ENCODE results near the gene PMF1.

Gene PMF1

DNA sequence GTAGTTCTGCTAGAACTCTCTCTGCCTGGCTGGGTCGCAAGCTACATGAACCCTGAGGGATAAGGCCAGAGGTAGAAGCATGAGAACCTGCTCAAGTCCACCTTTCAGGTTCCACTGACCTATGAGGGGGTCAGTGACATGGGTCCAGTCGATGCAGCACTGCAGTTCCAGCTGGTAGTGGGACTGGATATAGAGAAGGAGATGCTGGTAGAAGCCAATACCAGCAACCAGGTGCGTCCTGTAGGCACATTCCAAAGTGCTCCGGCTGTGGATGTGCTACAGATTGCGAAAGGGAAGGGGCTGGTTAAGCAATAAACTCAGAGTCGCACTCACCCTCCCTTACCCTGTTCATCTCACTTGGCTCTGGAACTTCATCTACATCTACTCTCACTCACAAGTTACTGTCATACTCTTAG, 64.2 kb downstream of the PMF1 start:
- Histone ChIP-seq H3K4me1 (ENCODE audit: control insufficient read depth in 1 of 2, insufficient read depth in 2 of 2, low read length in 2 of 2) (peaks cover 7 to 9% of the 10 kb centered on the region in 2 experiments), H2BK5ac (ENCODE audit: low read depth, low read length, poor library complexity) (no peak overlapping the region), H2BK120ac (ENCODE audit: insufficient read depth, low read length, poor library complexity) (no peak overlapping the region), H4K8ac (ENCODE audit: low read depth, low read length) (no peak overlapping the region), H3K4me3 (ENCODE audit: low read depth, low read length) (no peak overlapping the region), H3K36me3 (ENCODE audit: control insufficient read depth in 1 of 2, insufficient read depth in 2 of 2, low read length in 2 of 2) (peaks cover 45 to 67% of the 10 kb centered on the region in 2 experiments), H3K23ac (ENCODE audit: low read length) (no peak overlapping the region), H3K4me2 (ENCODE audit: low read length) (no peak overlapping the region), H3K79me2 (ENCODE audit: control insufficient read depth, insufficient read depth, low read length, poor library complexity) (peaks cover 12% of the 10 kb centered on the region), H3K27ac (ENCODE audit: low read depth, low read length) (no peak overlapping the region), H3K14ac (ENCODE audit: low read length) (no peak overlapping the region), H3K9me3 (ENCODE audit: insufficient read depth, low read depth, low read length) (no peaks in the 10 kb centered on the region), H3K18ac (ENCODE audit: low read length) (no peak overlapping the region), H3K9ac (ENCODE audit: low read length) (no peak overlapping the region), H3K4ac (ENCODE audit: low read depth, low read length) (no peak overlapping the region), H2BK12ac (ENCODE audit: low read length) (no peak overlapping the region), H4K91ac (ENCODE audit: low read depth, low read length) (no peak overlapping the region), H2AFZ (ENCODE audit: insufficient read depth, low read length, poor library complexity) (no peak overlapping the region), H2AK5ac (ENCODE audit: low read length) (no peak overlapping the region), H3K79me1 (ENCODE audit: low read length) (no peaks in the 10 kb centered on the region), H4K12ac (ENCODE audit: low read depth, low read length) (no peak overlapping the region), H3K27me3 (ENCODE audit: insufficient read depth, low read length) (no peaks in the 10 kb centered on the region)
- DNase-seq, result peak; percentile 97 to 98
- WGBS (ENCODE audit: extremely low coverage, insufficient coverage, insufficient read length), result no CpG with 5 or more reads among the region's 6 CpGs

DNA sequence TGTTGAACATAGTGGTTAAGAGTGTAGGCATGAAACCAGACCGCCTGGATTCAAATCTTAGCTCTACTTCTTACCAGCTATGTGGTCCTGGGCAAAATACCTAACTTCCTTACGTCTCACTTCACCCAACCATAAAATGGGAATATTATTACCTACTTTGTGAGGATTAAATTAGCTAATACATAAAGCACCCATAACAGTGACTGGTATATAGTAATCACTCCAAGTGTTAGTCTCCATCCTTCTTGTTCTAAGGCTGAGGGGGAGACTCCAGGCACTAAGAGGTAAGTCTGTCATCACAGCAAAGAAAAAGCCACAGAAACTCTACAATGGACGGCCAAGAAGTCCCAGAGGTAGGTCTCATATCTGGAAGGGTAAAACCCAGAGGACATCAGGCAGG, 67.0 kb downstream of the PMF1 start:
- Histone ChIP-seq H3K14ac (ENCODE audit: low read length) (no peak overlapping the region), H4K12ac (ENCODE audit: low read depth, low read length) (no peak overlapping the region), H2AK5ac (ENCODE audit: low read length) (no peak overlapping the region), H3K9me3 (ENCODE audit: insufficient read depth, low read depth, low read length) (no peaks in the 10 kb centered on the region), H3K9ac (ENCODE audit: low read length) (no peak overlapping the region), H2BK5ac (ENCODE audit: low read depth, low read length, poor library complexity) (no peak overlapping the region), H2BK12ac (ENCODE audit: low read length) (no peak overlapping the region), H3K79me1 (ENCODE audit: low read length) (peaks cover 5% of the 10 kb centered on the region), H4K91ac (ENCODE audit: low read depth, low read length) (no peak overlapping the region), H2BK120ac (ENCODE audit: insufficient read depth, low read length, poor library complexity) (no peak overlapping the region), H3K4me3 (ENCODE audit: low read depth, low read length) (no peak overlapping the region), H3K27me3 (ENCODE audit: insufficient read depth, low read length) (no peaks in the 10 kb centered on the region), H3K79me2 (ENCODE audit: control insufficient read depth, insufficient read depth, low read length, poor library complexity) (peaks cover 20% of the 10 kb centered on the region), H2AFZ (ENCODE audit: insufficient read depth, low read length, poor library complexity) (no peak overlapping the region), H3K4me2 (ENCODE audit: low read length) (no peak overlapping the region), H3K4me1 (ENCODE audit: control insufficient read depth in 1 of 2, insufficient read depth in 2 of 2, low read length in 2 of 2) (peaks cover 19 to 21% of the 10 kb centered on the region in 2 experiments), H3K4ac (ENCODE audit: low read depth, low read length) (peak overlapping the region; percentile 57), H3K23ac (ENCODE audit: low read length) (no peak overlapping the region), H3K18ac (ENCODE audit: low read length) (no peak overlapping the region), H3K27ac (ENCODE audit: low read depth, low read length) (no peak overlapping the region), H4K8ac (ENCODE audit: low read depth, low read length) (no peak overlapping the region), H3K36me3 (ENCODE audit: control insufficient read depth in 1 of 2, insufficient read depth in 2 of 2, low read length in 2 of 2) (peaks cover 24 to 42% of the 10 kb centered on the region in 2 experiments)
- no peak for DNase-seq
- WGBS (ENCODE audit: extremely low coverage, insufficient coverage, insufficient read length), result no CpG with 5 or more reads among the region's 3 CpGs

DNA sequence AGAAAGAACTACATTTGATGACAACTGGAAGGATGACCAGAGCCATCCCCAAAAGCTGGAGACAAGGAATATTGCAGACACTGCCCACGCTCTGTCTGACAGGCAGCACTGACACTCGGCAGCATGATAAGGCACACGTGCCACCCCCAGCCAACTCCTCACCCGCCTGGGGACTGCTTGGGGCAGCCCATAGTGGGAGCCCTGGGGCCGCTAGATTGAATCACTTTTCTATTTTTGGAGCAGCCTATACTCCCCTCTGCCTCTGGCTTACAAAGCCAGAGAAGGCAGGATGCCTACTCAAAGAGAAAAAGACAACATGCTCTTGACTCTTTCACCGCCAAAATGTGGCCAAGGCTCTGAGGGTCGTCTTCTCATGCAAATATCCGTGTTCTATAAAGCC, 68.5 kb downstream of the PMF1 start:
- DNase-seq, result peak; percentile 9 to 16
- H3K79me2 ChIP-seq (ENCODE audit: control insufficient read depth, insufficient read depth, low read length, poor library complexity), result peaks cover 20% of the 10 kb centered on the region
- H3K18ac ChIP-seq (ENCODE audit: low read length), result no peak overlapping the region
- H3K23ac ChIP-seq (ENCODE audit: low read length), result no peak overlapping the region
- H3K9ac ChIP-seq (ENCODE audit: low read length), result no peak overlapping the region
- H3K79me1 ChIP-seq (ENCODE audit: low read length), result peaks cover 5% of the 10 kb centered on the region
- no peak overlapping the region for H3K4me3 ChIP-seq (ENCODE audit: low read depth, low read length)
- no peaks in the 10 kb centered on the region for H3K9me3 ChIP-seq (ENCODE audit: insufficient read depth, low read depth, low read length)
- no peak overlapping the region for H2BK5ac ChIP-seq (ENCODE audit: low read depth, low read length, poor library complexity)
- H3K4me2 ChIP-seq (ENCODE audit: low read length), result peak overlapping the region; percentile 86
- no peak overlapping the region for H4K91ac ChIP-seq (ENCODE audit: low read depth, low read length)
- no peaks in the 10 kb centered on the region for H3K27me3 ChIP-seq (ENCODE audit: insufficient read depth, low read length)
- H3K27ac ChIP-seq (ENCODE audit: low read depth, low read length), result no peak overlapping the region
- no peak overlapping the region for H2BK120ac ChIP-seq (ENCODE audit: insufficient read depth, low read length, poor library complexity)
- H4K8ac ChIP-seq (ENCODE audit: low read depth, low read length), result no peak overlapping the region
- WGBS (ENCODE audit: extremely low coverage, insufficient coverage, insufficient read length), result no CpG with 5 or more reads among the region's 8 CpGs
- peaks cover 22 to 30% of the 10 kb centered on the region in 2 experiments for H3K36me3 ChIP-seq (ENCODE audit: control insufficient read depth in 1 of 2, insufficient read depth in 2 of 2, low read length in 2 of 2)
- no peak overlapping the region for H2AFZ ChIP-seq (ENCODE audit: insufficient read depth, low read length, poor library complexity)
- no peak overlapping the region for H2BK12ac ChIP-seq (ENCODE audit: low read length)
- peak overlapping the region; percentile 85 for H3K4ac ChIP-seq (ENCODE audit: low read depth, low read length)
- H3K14ac ChIP-seq (ENCODE audit: low read length), result no peak overlapping the region
- no peak overlapping the region for H4K12ac ChIP-seq (ENCODE audit: low read depth, low read length)
- H2AK5ac ChIP-seq (ENCODE audit: low read length), result no peak overlapping the region
- H3K4me1 ChIP-seq (ENCODE audit: control insufficient read depth in 1 of 2, insufficient read depth in 2 of 2, low read length in 2 of 2), result peaks cover 20 to 21% of the 10 kb centered on the region in 2 experiments

DNA sequence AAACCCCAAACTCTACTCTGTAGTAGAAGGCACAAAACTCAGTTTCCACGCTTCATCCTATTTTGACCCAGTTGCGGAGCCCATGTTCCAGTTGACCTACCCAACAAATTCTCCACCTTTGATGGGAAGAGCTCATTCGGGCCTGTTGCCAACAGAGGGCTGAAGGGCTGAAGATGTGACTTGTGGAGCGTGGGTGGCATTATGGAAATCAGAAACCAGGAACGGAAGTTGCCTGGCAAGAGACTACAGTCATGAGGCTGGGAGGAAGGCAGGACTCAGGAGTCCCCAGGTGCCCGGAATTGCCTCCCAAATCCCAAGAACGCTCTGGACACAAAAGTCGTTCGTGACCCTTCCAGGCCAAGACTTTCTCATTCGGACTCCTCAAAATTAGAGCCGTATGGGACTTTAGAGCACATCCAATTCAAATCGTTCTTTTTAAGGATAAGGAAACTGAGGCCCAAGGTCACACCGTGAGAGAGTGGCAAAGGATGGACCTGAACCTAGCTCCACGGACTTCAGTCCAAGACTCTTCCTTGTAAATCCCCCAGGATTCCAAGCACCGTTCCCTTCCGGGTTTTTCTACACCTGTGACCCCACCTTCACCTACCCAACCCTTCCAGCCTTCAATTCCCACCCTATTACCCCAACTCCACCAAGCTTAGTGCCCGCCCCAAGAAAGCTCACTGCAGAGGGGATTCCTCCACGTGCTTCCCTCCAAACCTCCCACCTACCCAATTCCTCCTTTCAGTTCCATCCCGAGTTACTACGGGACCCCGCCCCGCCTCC, 69.1 kb downstream of the PMF1 start:
- Histone ChIP-seq H3K79me2 (ENCODE audit: control insufficient read depth, insufficient read depth, low read length, poor library complexity) (peaks cover 20% of the 10 kb centered on the region), H3K4ac (ENCODE audit: low read depth, low read length) (peak overlapping the region; percentile 85), H3K79me1 (ENCODE audit: low read length) (peaks cover 5% of the 10 kb centered on the region), H3K23ac (ENCODE audit: low read length) (no peak overlapping the region), H2AFZ (ENCODE audit: insufficient read depth, low read length, poor library complexity) (no peak overlapping the region), H3K27me3 (ENCODE audit: insufficient read depth, low read length) (no peaks in the 10 kb centered on the region), H3K18ac (ENCODE audit: low read length) (peak overlapping the region; percentile 76), H2BK12ac (ENCODE audit: low read length) (no peak overlapping the region), H3K4me3 (ENCODE audit: low read depth, low read length) (peak overlapping the region; percentile 94), H4K91ac (ENCODE audit: low read depth, low read length) (peak overlapping the region; percentile 99), H3K14ac (ENCODE audit: low read length) (peak overlapping the region; percentile 99), H3K9ac (ENCODE audit: low read length) (peak overlapping the region; percentile 92), H2BK120ac (ENCODE audit: insufficient read depth, low read length, poor library complexity) (peak overlapping the region; percentile 99), H3K4me2 (ENCODE audit: low read length) (peak overlapping the region; percentile 86), H2BK5ac (ENCODE audit: low read depth, low read length, poor library complexity) (peak overlapping the region; percentile 97), H3K9me3 (ENCODE audit: insufficient read depth, low read depth, low read length) (no peaks in the 10 kb centered on the region), H3K36me3 (ENCODE audit: control insufficient read depth in 1 of 2, insufficient read depth in 2 of 2, low read length in 2 of 2) (peaks cover 20 to 25% of the 10 kb centered on the region in 2 experiments), H4K12ac (ENCODE audit: low read depth, low read length) (peak overlapping the region; percentile 85), H3K27ac (ENCODE audit: low read depth, low read length) (peak overlapping the region; percentile 69), H4K8ac (ENCODE audit: low read depth, low read length) (peak overlapping the region; percentile 99), H2AK5ac (ENCODE audit: low read length) (peak overlapping the region; percentile 97), H3K4me1 (ENCODE audit: control insufficient read depth in 1 of 2, insufficient read depth in 2 of 2, low read length in 2 of 2) (peaks cover 20 to 21% of the 10 kb centered on the region in 2 experiments)
- WGBS (ENCODE audit: extremely low coverage, insufficient coverage, insufficient read length), result no CpG with 5 or more reads among the region's 22 CpGs
- peak in 1 of 2 donors; percentile 26 for DNase-seq

Measured in trophoblast cell (in vitro differentiated cells and primary cell).